ENCODE data around the gene SERPINE2.
A peak's percentile ranks its signal among the peaks of the same experiment; 100 is the strongest.
"Not testable (repeated sequence)": the region's sequence is repeated elsewhere in the genome, so short reads cannot be mapped to it uniquely, and the experiment has no call there.

Gene SERPINE2

GRCh38 chr2:224017957-224018356, 21.1 kb downstream of the SERPINE2 start:
- no peak for FAIRE-seq
- DNase-seq (ENCODE audit: insufficient read length, low spot score): no peak

DNA sequence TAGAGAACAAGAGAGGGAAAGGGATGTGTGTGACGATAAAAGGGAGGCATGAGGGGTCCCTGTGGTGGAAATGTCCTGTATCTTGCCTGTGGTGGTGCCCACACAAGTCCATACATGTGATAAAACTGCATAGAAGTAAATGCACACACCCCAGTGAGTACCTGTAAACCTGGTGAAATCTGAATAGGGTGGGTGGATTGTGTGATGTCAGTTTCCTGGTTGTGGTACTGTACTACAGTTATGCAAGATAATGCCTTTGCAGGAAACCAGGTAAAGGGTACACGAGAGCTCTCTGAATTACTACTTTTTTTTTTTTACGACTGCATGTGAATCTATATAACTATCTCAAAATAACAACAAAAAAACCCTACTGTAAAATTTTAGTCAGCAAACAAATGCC, 22.1 kb downstream of the SERPINE2 start:
- DNase-seq (ENCODE audit: insufficient read length, low spot score) (no peak), FAIRE-seq (no peak)

DNA sequence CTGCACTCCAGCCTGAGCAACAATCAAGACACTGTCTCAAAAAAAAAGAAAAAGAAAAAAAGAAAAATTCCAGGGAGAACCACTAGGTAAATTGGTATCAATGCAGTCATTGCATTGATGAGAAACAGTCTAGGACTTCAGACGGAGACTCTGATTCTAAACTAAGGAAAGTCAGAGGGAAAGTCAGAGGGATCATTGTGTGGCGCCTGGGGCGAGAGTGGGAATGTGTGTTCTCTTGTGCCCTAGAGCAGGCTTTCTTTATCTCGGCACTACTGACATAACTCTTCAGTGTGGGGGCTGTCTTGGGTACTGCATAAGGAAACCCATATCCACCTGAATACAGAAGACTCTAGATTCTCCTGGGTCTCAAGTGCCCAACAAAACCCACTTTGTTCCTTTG, 24.8 kb downstream of the SERPINE2 start:
- DNase-seq (ENCODE audit: insufficient read length, low spot score) (no peak), FAIRE-seq (no peak)

GRCh38 chr2:224011837-224012236, 27.2 kb downstream of the SERPINE2 start:
- DNase-seq (ENCODE audit: insufficient read length, low spot score): no peak
- no peak for FAIRE-seq

- FAIRE-seq (no peak), DNase-seq (ENCODE audit: insufficient read length, low spot score) (peak; percentile 24)
Measured at GRCh38 chr2:224009605-224010315, 29.3 kb downstream of the SERPINE2 start.

DNA sequence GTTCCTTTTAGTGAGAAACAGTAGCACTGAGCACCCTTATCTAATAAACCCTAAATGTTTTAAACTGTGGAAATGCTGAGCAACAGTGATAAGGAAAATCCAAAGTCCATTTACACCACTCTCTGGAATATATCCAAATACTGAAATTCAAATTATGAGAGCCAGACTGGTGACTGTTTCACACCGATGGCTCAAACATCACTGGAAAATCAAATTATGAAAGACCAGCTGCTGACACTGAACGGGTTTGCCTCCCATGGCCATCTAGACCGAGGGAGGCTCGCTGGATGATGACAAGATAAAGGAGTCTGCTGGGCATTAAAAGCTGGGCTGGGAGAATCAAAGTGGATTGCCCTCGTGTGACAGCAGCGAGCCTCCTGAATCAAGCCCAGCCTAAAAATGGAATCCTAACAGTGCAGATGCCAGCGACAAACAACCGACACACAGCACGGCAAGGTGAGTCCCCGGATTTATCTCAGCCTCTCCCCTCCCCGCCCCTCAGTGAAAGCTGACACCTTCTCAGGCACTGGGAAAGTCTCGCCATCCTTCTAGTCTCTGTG, 30.3 kb downstream of the SERPINE2 start:
- no peak for FAIRE-seq

DNA sequence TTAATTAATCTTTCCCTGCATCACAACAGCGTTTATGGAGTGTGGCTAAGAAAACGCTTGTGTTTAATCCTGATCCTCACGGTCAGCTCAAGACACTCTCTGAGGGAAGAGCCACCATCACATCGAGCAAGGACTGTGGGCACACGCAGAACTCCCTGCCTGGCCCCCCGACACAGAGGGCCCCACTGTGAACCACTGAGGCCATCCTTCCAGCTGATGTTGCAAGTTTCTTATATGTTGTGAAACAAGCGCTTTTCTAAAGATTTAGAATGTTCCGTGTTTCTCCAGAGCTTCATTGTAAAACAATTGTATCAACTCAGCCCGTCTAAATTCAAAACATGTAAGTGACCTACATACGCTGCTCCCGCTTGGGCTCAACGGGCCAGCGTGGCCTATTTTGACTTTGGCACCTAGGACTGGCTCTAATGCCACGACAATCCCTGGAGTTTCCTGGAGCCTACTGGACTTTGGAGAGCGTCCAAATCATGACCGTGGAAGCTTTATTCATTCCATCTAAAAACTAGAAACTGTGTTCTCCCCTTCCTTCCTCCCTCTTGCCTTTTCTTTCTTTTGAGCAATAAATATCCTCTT, 34.9 kb downstream of the SERPINE2 start:
- no peak for DNase-seq (ENCODE audit: insufficient read length, low spot score)
- FAIRE-seq: no peak

More for the DNA sequence above, 30.3 kb downstream of the SERPINE2 start:
- no peak for DNase-seq (ENCODE audit: insufficient read length, low spot score)

DNA sequence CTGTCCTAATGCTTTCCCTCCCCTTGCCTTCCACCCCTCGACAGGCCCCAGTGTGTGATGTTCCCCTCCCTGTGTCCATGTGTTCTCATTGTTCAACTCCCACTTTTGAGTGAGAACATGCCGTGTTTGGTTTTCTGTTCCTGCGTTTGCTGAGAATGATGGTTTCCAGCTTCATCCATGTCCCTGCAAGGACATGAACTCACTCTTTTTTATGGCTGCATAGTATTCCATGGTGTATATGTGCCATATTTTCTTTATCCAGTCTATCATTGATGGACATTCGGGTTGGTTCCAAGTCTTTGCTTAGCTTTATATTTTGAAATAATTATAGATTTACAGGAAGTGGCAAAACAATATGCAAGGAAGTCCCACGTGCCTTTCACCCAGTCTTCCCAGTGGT, 38.4 kb downstream of the SERPINE2 start:
- FAIRE-seq; DNase-seq (ENCODE audit: insufficient read length, low spot score): not testable (repeated sequence)

DNA sequence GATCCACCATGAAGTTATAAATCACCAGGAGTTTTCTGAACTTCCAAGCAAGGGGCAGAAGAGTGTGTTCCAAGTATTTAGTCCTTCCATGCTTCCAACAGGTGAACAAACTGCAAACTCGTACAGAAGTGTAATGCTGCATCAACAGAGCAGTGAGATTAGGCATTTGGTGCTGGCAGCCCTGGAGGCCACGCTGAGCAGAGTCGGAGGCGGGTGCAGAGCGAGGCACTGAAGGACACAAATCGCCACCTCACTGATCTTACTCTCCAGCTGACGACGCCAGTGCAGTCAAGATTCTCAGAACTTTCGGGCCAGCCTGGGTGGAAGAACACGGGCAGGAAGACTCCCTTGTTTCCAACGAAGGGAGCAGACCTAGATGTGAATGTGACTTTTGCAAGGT, 39.2 kb downstream of the SERPINE2 start:
- DNase-seq (ENCODE audit: insufficient read length, low spot score) (no peak), FAIRE-seq (no peak)

DNA sequence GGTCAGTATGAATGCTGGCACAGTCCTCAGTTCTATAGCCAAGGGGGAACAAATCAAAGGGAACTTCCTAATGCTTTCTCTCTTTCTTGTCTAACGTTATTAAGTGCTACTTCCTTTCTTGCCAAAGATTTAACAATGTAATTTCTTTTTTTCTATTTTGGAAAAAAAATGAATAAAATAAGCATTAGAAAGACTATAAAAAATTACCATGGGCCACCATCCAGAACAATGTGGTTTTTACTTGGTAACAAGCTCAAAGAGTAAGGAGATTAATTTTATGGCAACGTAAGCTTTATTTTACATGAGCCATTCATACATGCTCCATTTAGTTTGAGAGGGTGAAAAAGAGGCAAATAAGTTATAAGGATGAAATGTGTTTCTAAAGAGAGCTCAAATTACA, 40.1 kb downstream of the SERPINE2 start:
- DNase-seq (ENCODE audit: insufficient read length, low spot score) (no peak), FAIRE-seq (no peak)

- no peak for DNase-seq (ENCODE audit: insufficient read length, low spot score)
- FAIRE-seq: no peak
Measured at GRCh38 chr2:223997938-223998337, 41.1 kb downstream of the SERPINE2 start.

GRCh38 chr2:223996391-223996790, 42.7 kb downstream of the SERPINE2 start:
- FAIRE-seq: no peak

GRCh38 chr2:223995569-223995968, 43.5 kb downstream of the SERPINE2 start:
- FAIRE-seq (no peak), DNase-seq (ENCODE audit: insufficient read length, low spot score) (no peak)

More at GRCh38 chr2:223996391-223996790, 42.7 kb downstream of the SERPINE2 start:
- no peak for DNase-seq (ENCODE audit: insufficient read length, low spot score)

- FAIRE-seq (no peak), DNase-seq (ENCODE audit: insufficient read length, low spot score) (no peak)
Measured at GRCh38 chr2:223994562-223995162, 44.4 kb downstream of the SERPINE2 start.

- DNase-seq (ENCODE audit: insufficient read length, low spot score): peak; percentile 81
- FAIRE-seq: peak; percentile 86
Measured at GRCh38 chr2:223993634-223994232, 45.4 kb downstream of the SERPINE2 start.

- FAIRE-seq (no peak), DNase-seq (ENCODE audit: insufficient read length, low spot score) (no peak)
Measured at GRCh38 chr2:223991611-223992010, 47.5 kb downstream of the SERPINE2 start.

GRCh38 chr2:223989856-223990232, 49.2 kb downstream of the SERPINE2 start:
- FAIRE-seq (no peak), DNase-seq (ENCODE audit: insufficient read length, low spot score) (no peak)

DNA sequence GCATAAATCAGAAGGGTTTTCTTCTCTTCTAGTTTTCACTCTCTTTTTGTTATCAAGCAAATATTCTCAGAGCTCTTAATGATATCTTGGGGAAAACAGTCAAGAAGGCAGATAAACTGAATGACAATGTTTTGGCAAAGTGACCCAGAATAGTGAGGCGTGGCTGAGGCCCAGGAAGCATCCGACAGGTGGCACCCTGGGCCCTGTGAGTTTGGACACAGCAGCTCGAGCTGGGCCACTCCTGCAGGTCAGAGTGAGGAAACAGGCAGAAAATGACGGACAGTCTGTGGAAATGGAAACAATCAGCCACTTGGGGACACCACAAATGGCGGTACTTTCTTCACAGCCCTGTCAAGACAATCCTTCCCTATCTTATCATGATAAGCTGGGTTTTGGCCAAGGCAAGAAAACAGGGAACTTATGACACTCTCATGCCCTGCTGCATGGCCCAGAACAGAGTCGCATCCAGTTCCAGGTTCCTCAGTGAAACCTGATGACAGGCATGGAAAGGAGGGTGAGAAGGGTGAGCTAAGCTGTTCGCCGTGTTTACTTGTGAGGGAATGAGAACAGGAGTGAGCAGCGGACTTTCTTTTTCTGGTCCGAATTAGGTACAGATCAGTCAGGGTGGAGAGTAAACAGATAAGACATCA, 49.8 kb downstream of the SERPINE2 start:
- DNase-seq (ENCODE audit: insufficient read length, low spot score) (no peak), FAIRE-seq (no peak)

DNA sequence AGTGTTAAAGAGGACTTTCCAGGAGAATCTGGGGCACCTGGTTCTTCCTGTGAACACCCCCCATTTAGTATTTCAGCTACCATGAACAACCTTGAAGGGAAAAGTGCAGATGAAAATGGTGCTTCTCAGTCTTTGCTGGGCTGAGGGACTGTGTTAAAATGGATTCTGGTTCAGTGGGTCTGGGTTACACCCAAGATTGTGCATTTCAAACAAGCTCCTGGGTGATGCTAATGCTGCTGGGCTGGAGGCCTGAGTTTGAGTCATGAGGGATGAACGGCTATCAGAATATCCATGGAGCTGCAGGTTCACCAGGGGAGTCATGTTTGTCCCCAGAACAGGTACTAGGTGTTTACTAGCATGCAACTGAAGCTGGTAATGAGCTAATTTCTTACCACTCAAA, 57.8 kb downstream of the SERPINE2 start:
- FAIRE-seq (no peak), DNase-seq (ENCODE audit: insufficient read length, low spot score) (no peak)

DNA sequence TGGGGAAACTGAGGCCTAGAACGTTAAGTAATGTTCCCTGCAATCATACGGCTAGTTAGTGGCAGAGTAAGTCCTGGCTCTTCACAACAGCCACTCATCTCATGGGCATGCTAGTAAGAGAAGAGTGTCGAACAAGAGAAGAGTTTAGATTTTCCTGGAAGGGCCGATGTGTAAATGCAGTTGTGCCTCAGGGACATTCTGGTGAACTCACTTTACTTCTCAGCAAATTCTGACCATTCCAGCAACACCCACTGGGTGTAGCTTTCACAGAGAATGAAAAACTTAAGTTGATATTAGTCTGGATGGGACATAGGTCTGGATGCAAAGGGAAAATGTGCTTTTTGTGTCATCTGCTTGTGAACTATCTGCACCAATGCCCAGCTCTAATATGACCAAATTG, 58.3 kb downstream of the SERPINE2 start:
- DNase-seq (ENCODE audit: insufficient read length, low spot score) (no peak), FAIRE-seq (no peak)

- no peak for DNase-seq (ENCODE audit: insufficient read length, low spot score)
- FAIRE-seq: no peak
Measured at GRCh38 chr2:223980397-223980735, 58.7 kb downstream of the SERPINE2 start.

All from HTR-8/SVneo (cell line).